Suppressor macrophage treated with lipopolysaccharide for 1 hour (primary cell): ENCODE data around the gene TET2.

Experiments
- DNase-seq, 3 donors: peaks; one replicate each; pipeline ENCODE4 v3.0.0-alpha.2; 2020 to 2022

The TET2 gene

GRCh38 chr4:105184316-105184980 is 37.8 kb downstream of the TET2 start:
- DNase-seq, result no peak

DNA sequence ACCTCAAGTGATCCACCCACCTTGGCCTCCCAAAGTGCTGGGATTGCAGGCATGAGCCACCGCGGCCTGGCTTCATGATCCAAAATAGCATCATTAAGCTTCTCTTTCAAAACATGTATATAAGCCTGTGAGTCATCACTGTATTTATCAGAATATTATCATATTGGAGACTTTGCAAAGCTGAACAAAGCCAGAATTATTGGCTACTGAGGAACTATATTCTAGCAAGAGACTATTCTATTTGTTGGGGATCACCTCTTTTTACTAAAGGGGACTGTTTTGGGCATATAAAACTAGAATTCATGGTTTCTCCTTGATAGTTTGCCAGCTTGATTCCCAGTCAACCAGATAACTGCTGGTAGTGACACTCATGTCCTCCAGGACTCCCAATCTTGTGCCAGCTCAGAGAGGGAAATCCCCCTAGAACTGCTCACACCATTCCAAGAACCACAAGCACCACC is 40.1 kb downstream of the TET2 start:
- DNase-seq, result peak; percentile 51 to 73 (median 64)

GRCh38 chr4:105189855-105190650 is 43.4 kb downstream of the TET2 start:
- no peak for DNase-seq

DNA sequence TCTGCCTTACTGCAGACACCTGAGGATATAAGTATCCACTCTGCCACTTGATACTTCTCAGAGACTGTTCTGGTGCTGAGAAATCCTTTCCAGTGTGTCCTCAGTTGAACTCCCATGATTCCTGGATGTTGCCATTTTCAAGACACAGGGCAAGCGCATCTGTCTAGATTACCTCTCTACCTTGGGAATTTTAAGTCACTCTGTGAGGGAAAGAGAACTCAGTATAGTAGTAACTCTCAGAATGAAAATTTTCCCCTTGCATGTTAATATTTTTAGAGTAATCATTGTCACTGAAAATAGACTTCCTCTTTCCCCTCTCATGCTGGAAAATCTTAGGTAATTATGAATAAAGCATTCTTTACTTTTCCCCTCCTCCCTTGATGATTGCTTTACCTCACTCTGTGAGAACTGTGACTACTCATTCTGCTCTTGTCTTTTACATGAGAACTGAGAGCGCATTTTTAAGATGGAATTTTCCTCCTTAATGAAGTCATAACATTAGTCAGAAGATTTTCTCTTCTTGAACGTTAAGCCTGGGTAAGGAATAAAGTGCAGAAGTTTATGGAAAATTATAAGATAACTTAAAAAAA is 45.0 kb downstream of the TET2 start:
- DNase-seq, result peak; percentile 77 to 96 (median 88)

DNA sequence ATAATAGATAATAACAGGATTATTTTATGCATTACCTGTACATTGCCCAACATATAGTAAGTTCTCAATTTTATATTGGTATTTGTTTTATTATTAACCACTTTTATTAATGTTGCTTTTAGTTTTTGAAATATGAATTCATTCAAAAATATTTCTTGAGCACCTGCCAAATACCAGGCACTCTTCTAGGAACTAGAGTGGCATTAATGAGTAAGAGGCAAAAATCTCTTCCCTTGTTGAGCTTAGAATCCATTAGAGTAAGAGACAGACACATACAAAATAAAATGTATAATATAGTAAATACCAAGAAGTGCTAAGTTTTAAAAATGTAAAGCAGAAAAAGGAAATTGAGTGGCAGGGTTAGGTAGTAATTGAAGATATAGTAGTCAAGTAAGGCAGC is 45.8 kb downstream of the TET2 start:
- DNase-seq, result no peak

DNA sequence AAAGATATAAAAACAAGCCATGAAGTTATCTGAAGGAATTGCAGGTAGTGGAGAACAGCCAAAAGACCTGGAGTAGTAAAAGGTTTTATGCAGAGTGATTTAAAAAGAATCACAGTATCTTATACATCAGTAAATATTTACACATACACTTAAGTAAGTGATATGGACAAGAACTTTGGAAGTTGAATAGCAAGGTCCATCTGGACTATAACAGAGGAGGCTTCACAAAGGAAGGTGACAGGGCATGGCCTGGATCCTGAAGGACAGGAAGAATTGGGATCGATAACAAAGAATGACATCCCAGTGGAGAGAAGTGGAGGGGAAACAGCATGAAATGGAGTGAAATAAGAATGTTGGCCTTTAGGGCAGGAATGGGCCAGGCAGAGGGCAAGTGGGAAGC is 46.2 kb downstream of the TET2 start:
- DNase-seq, result no peak

DNA sequence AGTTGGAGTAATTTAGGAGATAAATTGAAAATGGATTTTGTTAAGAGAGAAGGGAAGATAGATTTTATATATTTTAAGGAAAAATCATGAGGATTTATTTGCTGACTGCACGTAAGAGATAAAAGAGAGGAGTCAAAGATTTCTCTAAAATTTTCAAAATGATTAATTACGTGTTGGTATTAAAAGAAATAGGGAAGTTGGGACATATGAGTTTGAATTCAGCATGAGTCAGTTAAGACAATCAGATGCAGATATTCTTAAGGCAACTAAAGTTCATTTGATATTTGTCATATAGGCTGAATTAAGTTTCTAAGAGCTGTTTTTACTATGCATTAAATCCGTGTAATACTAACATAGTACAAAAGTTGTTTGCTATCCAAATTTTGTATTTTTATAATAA is 46.9 kb downstream of the TET2 start:
- DNase-seq, result peak; percentile 35 to 87 (median 81)

- DNase-seq, result no peak
These were observed 47.9 kb downstream of the TET2 start for GRCh38 chr4:105194328-105195231.

- peak; percentile 63 to 89 (median 85) for DNase-seq
These were observed 50.0 kb downstream of the TET2 start for GRCh38 chr4:105196523-105197145.

DNA sequence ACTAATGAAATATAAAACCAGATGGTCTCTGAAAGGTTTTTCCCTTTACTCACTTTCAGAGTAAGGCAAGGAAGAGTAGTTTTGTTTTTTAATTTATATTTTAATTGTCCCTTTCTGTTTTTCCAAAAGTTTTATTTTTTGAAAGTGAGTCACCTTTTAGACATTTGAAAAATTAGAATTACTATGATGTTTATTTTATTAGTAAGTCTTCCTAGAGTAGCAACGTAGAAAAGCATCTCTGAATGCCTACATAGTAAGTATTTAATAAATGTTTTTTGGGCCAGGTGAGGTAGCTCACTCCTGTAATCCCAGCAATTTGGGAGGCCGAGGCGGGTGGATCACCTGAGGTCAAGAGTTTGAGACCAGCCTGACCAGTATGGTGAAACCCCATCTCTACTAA is 51.1 kb downstream of the TET2 start:
- DNase-seq, result no peak

DNA sequence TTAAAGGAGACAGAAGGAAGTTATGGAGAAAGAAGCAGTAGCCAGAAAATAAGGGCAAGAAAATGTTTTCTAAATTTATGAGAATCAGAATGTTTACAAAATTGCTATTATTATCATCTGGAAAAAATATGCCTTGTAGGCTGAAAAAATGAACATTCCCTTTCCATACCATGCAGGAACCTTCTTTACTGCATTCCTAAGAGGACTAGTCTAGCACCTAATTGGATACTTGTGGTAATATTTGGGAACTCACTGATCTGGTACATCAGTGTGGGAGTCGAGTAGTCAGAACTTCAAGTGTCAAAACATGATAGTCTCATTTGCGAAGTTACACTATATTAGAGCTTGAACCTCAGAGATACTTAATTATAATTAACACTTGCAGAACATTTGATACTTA is 51.9 kb downstream of the TET2 start:
- no peak for DNase-seq

GRCh38 chr4:105206214-105206613 is 59.5 kb downstream of the TET2 start:
- no peak for DNase-seq

DNA sequence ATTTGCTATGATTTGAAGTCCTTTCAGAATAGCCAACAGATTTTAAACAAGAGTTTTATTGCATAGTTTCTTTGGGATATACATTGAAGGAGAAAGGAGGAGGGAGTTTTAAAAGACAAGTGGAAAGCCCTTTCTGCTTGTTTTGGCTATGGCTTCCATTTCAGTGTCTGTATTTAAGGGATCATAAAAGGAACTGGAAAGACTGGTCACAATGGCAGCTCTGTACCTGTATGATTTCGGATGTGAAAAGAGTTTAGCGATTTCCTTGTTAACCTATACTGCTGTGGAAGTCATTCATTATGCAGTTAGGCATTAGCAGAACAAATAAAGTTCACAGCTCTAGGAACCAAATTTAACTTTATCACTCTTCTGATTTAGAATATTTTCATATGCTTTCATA is 60.7 kb downstream of the TET2 start:
- no peak for DNase-seq

DNA sequence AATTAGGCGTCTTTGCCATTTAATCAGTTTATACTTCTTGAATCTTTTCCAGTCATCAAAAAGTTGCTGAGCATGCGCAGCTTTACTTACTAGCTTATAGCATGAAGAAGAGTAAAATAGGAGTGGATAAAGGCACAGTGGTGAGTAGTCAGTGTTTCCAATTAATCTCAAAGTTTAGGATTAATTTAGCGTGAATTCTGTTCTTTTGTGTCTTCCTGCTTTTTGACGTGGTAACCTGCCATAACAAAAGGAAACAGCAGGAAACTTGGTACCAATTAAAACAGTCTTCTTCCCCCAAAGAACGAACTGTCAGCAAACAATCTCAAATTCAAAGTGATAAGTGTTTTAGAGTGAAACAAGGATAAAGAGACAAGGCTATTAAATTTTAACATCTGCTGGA is 61.9 kb downstream of the TET2 start:
- DNase-seq, result no peak

DNA sequence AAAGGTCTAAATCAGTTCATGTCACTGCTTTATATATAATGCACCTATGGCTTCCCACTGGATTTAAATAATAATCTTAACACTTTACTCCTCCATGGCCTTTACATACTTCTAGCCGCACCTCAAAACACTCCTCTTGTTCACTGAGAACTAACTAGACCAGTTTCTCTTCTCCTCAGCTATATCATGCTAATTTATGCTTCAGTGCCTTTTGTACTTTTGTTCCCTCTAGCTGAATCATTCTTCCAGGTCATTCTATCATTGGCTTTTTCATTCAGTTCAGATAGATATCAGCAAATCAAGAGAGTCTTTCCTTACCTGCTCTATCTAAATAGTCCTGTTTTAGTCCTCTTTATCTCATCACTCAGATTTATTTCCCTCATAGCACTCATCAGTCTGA is 64.2 kb downstream of the TET2 start:
- no peak for DNase-seq

- no peak for DNase-seq
These were observed 69.1 kb downstream of the TET2 start for GRCh38 chr4:105215609-105216313.

GRCh38 chr4:105225500-105225899 is 78.8 kb downstream of the TET2 start:
- no peak for DNase-seq

DNA sequence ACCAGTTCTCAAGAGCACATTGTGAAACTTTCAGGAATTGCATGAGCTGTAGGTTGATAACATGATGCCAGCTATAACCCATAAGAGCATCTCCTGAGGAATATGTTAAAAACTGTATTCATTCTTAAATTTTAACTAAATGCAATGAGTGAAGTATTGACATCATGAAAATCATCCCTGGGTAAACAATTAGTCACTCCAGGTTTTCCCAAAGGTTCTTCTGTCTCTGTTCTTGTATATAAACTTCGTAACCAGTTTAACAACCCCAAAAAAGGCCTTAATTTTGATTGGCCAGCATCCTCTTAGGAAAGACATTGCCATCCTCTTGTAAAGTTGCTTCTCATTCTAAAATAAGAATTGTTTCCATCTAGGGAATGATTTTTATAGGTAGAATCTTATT is 80.4 kb downstream of the TET2 start:
- no peak for DNase-seq

- no peak for DNase-seq
These were observed 83.6 kb downstream of the TET2 start for GRCh38 chr4:105230287-105230686.

GRCh38 chr4:105232374-105232773 is 85.7 kb downstream of the TET2 start:
- DNase-seq, result no peak

GRCh38 chr4:105234582-105234981 is 87.9 kb downstream of the TET2 start:
- no peak for DNase-seq
